ENCODE data around the gene NEK11. TPM values are rescaled to one million over a fixed set of nuclear protein-coding genes. Genes with fewer than 3 reads are reported as not detected.

NEK11 gene
- polyA plus RNA-seq, 3 donors: 0.31 to 0.56 (median 0.43) TPM

DNA sequence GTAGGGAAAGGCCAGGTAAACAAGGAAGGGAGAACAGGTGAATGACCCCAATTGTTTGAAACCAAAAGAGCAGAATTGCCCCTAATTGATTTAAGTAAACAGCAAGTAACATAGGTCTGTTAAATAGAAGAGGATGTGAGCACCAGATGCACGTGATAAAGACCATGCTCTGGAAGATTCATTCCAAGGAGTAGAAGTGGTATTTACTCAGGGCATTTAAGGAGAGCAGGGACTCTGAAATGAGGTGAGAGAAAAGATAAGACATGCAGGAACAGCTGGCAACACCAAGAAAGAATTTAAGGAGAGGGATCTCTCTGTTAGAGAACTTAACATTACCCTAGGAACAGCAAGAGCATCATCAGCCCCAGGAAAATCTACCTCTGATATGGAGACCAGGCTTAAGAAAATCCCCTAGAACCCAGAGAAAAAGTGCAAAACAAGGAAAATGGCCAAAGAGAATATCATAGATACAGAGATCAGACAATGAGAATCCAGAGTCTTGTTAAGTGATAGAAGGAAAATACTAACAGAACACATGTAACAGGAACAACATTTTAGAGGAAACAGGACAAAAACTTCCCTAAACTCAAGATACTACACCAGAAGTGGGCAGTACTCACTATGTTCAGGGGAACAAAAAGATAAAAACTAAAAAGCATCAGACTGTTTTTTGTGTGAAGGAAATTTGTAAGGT is 361.3 kb downstream of the NEK11 start:
- peaks cover 0 to 7% (median 0%) of the 10 kb centered on the region in 7 donors for H3K9me3 Mint-ChIP-seq
- H3K4me3 Mint-ChIP-seq: peak overlapping the region in 1 of 2 donors; percentile 71
- intact Hi-C loops (cut with micrococcal nuclease): no loop called here

DNA sequence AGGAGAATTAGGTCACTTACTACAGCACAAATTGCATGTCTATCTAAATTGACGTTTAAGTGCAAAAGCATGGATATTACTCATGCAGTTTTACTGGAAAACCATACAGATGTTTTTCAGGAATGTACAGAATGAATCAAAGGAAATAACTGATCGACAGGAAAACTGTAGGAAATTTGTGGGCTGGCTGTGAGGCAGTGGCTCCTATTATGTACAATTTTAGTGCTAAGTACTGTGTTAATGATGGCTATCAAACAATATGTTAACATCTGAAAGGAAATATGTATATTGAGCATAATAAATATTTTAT is 361.8 kb downstream of the NEK11 start:
- intact Hi-C loops (cut with micrococcal nuclease): no loop called here
- Histone ChIP-seq H2AFZ (ENCODE audit: insufficient read depth, low read depth, low read length, poor library complexity, severe bottlenecking) (no peak overlapping the region), H3K27ac (ENCODE audit: low read depth in 1 of 2, low read length in 2 of 2) (peak overlapping the region in 1 of 2 donors; percentile 83), H3K79me2 (ENCODE audit: insufficient read depth, low read length) (peaks cover 14% of the 10 kb centered on the region), H3K4me3 (replicated peaks in 1 of 3; ENCODE audit: low read depth in 2 of 3, low read length in 3 of 3) (peak overlapping the region in 1 of 3 experiments; percentile 61), H3K4me1 (ENCODE audit: control insufficient read depth in 1 of 2, insufficient read depth in 2 of 2, low read length in 2 of 2) (peaks cover 70 to 73% of the 10 kb centered on the region in 2 donors), H3K4me2 (replicated peaks; ENCODE audit: extremely low read depth, low read length, poor library complexity, severe bottlenecking) (peak overlapping the region; percentile 69), H3K27me3 (ENCODE audit: control insufficient read depth in 2 of 2, insufficient read depth in 2 of 2, low read length in 2 of 2) (no peaks in the 10 kb centered on the region), H3K9ac (ENCODE audit: insufficient read depth, low read length, poor library complexity, severe bottlenecking) (no peak overlapping the region), H3K9me3 (replicated peaks in 1 of 2; ENCODE audit: control insufficient read depth in 1 of 2, insufficient read depth in 1 of 2, low read length in 2 of 2) (peaks cover 0 to 4% of the 10 kb centered on the region in 2 donors), H3K36me3 (replicated peaks in 1 of 2; ENCODE audit: control insufficient read depth in 1 of 2, insufficient read depth in 2 of 2, low read length in 2 of 2) (peaks cover 8 to 26% of the 10 kb centered on the region in 2 donors), H4K20me1 (ENCODE audit: insufficient read depth, low read length) (no peaks in the 10 kb centered on the region)
- DNase-seq: no peak
- Mint-ChIP-seq H3K36me3 (peaks cover 24 to 28% of the 10 kb centered on the region in 2 donors), H3K27me3 (ENCODE audit: low read depth in 3 of 3) (peaks cover 0 to 2% (median 1%) of the 10 kb centered on the region in 3 donors), H3K4me1 (peaks cover 67% of the 10 kb centered on the region), H3K9me3 (peaks cover 0 to 7% (median 0%) of the 10 kb centered on the region in 7 donors), H3K27ac (peak overlapping the region in 3 of 7 donors; percentile 75 to 91 (median 85)), H3K4me3 (no peak overlapping the region)
- TF ChIP-seq, protein P1, sequence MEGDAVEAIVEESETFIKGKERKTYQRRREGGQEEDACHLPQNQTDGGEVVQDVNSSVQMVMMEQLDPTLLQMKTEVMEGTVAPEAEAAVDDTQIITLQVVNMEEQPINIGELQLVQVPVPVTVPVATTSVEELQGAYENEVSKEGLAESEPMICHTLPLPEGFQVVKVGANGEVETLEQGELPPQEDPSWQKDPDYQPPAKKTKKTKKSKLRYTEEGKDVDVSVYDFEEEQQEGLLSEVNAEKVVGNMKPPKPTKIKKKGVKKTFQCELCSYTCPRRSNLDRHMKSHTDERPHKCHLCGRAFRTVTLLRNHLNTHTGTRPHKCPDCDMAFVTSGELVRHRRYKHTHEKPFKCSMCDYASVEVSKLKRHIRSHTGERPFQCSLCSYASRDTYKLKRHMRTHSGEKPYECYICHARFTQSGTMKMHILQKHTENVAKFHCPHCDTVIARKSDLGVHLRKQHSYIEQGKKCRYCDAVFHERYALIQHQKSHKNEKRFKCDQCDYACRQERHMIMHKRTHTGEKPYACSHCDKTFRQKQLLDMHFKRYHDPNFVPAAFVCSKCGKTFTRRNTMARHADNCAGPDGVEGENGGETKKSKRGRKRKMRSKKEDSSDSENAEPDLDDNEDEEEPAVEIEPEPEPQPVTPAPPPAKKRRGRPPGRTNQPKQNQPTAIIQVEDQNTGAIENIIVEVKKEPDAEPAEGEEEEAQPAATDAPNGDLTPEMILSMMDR (IDR thresholded peaks at IDR 0.05): no peak
- WGBS (ENCODE audit: insufficient coverage): no CpG with 5 or more reads among the region's 2 CpGs

More for the DNA sequence above, 361.3 kb downstream of the NEK11 start:
- TF ChIP-seq, protein P1 (IDR thresholded peaks at IDR 0.05): no peak
- H3K4me2 ChIP-seq (replicated peaks; ENCODE audit: extremely low read depth, low read length, poor library complexity, severe bottlenecking): peak overlapping the region; percentile 69
- peaks cover 0 to 4% of the 10 kb centered on the region in 2 donors for H3K9me3 ChIP-seq (replicated peaks in 1 of 2; ENCODE audit: control insufficient read depth in 1 of 2, insufficient read depth in 1 of 2, low read length in 2 of 2)
- H2AFZ ChIP-seq (ENCODE audit: insufficient read depth, low read depth, low read length, poor library complexity, severe bottlenecking): no peak overlapping the region
- Mint-ChIP-seq H3K4me1 (peaks cover 72% of the 10 kb centered on the region), H3K27ac (peak overlapping the region; percentile 66 to 94 (median 88)), H3K27me3 (ENCODE audit: low read depth in 3 of 3) (peaks cover 0 to 2% (median 1%) of the 10 kb centered on the region in 3 donors), H3K36me3 (peaks cover 29 to 33% of the 10 kb centered on the region in 2 donors)
- H3K79me2 ChIP-seq (ENCODE audit: insufficient read depth, low read length): peaks cover 19% of the 10 kb centered on the region
- H3K27me3 ChIP-seq (ENCODE audit: control insufficient read depth in 2 of 2, insufficient read depth in 2 of 2, low read length in 2 of 2): no peaks in the 10 kb centered on the region
- H3K36me3 ChIP-seq (replicated peaks in 1 of 2; ENCODE audit: control insufficient read depth in 1 of 2, insufficient read depth in 2 of 2, low read length in 2 of 2): peaks cover 13 to 31% of the 10 kb centered on the region in 2 donors
- peak in 1 of 3 donors; percentile 41 for DNase-seq
- 0% methylated on average over 1 of the region's 1 CpG for WGBS (ENCODE audit: insufficient coverage)
- H3K4me3 ChIP-seq (replicated peaks in 1 of 3; ENCODE audit: low read depth in 2 of 3, low read length in 3 of 3): peak overlapping the region in 1 of 3 experiments; percentile 61
- no peaks in the 10 kb centered on the region for H4K20me1 ChIP-seq (ENCODE audit: insufficient read depth, low read length)
- no peak overlapping the region for H3K9ac ChIP-seq (ENCODE audit: insufficient read depth, low read length, poor library complexity, severe bottlenecking)
- H3K4me1 ChIP-seq (ENCODE audit: control insufficient read depth in 1 of 2, insufficient read depth in 2 of 2, low read length in 2 of 2): peaks cover 75 to 78% of the 10 kb centered on the region in 2 donors
- H3K27ac ChIP-seq (ENCODE audit: low read depth in 1 of 2, low read length in 2 of 2): peak overlapping the region; percentile 65 to 83
